NCI-H460 (cell line): ENCODE results near the gene OR5K3. TPM values are rescaled to one million over a fixed set of nuclear protein-coding genes. Genes with fewer than 3 reads are reported as not detected.

Experiments used
- DNase-seq: peaks from one replicate; pipeline ENCODE4 v3.0.0-alpha.2; 2016; ENCODE audit warnings: low read depth; ENCODE audit errors: extremely low read depth
- total RNA-seq: library from RNA; depleted of rRNA; stranded (reverse); fragments of >200 nt; shearing (Covaris generic); gene quantifications from 2 replicates; pipeline ENCODE4 v1.2.3, GENCODE V29; 2014; rRNA removed

The OR5K3 gene
- total RNA-seq, 1 experiment from 2014 or later = not detected

- no peak for DNase-seq
Measured at GRCh38 chr3:98432575-98432974, 42.1 kb downstream of the OR5K3 start.

- no peak for DNase-seq
Measured at GRCh38 chr3:98433764-98434163, 43.3 kb downstream of the OR5K3 start.

- DNase-seq = no peak
Measured at GRCh38 chr3:98434412-98434811, 43.9 kb downstream of the OR5K3 start.

- no peak for DNase-seq
Measured at GRCh38 chr3:98440283-98440682, 49.8 kb downstream of the OR5K3 start.

Other genes starting within 250 kb of the OR5K3 start
- gene OR5H14, start 243.2 kb upstream of the OR5K3 start, total RNA-seq = not detected in 2 replicates
- gene OR5H15, start 224.0 kb upstream of the OR5K3 start, total RNA-seq = not detected in 2 replicates
- gene OR5H6, start 126.4 kb upstream of the OR5K3 start, total RNA-seq = not detected in 2 replicates
- gene OR5H2, start 108.2 kb upstream of the OR5K3 start, total RNA-seq = not detected in 2 replicates
- gene OR5K4, start 36.8 kb upstream of the OR5K3 start, total RNA-seq = not detected in 2 replicates
- gene OR5K1, start 72.5 kb downstream of the OR5K3 start, total RNA-seq = not detected in 2 replicates
- not detected in 2 replicates for gene OR5K2, start 107.0 kb downstream of the OR5K3 start, total RNA-seq
- 80.0 and 104 TPM in 2 replicates for gene CLDND1, start 132.2 kb downstream of the OR5K3 start, total RNA-seq
- gene GPR15, start 141.3 kb downstream of the OR5K3 start, total RNA-seq = not detected in 2 replicates
- gene CPOX, start 202.9 kb downstream of the OR5K3 start, total RNA-seq = 13.5 and 14.1 TPM in 2 replicates